Left renal cortex interstitium (tissue), 4 donors: ENCODE measurements around the gene GALNT17. TPM values are rescaled to one million over a fixed set of nuclear protein-coding genes. Genes with fewer than 3 reads are reported as not detected.
A peak's percentile ranks its signal among the peaks of the same experiment; 100 is the strongest.
"Not testable (repeated sequence)": the region's sequence is repeated elsewhere in the genome, so short reads cannot be mapped to it uniquely, and the experiment has no call there.

Source experiments
- DNase-seq, 4 donors: peaks; one replicate each; pipeline ENCODE4 v3.0.0-alpha.2; 2013; ENCODE audit warnings: low read depth in 4 of 4, low spot score in 2 of 4, missing footprints in 1 of 4
- polyA plus RNA-seq, 4 donors: library from polyadenylated mRNA; unstranded; fragments of 120-200 nt; gene quantifications; one replicate each; pipeline ENCODE4 v1.2.1, GENCODE V29; 2013; ENCODE audit not compliant: insufficient read length in 4 of 4

GALNT17 gene
- polyA plus RNA-seq, 4 donors, result 3.1 to 4.8 (median 4.2) TPM

GRCh38 chr7:71707041-71707440 lies 575.1 kb downstream of the GALNT17 start:
- DNase-seq, result no peak

- no peak for DNase-seq
Measured at GRCh38 chr7:71708710-71709109, 576.8 kb downstream of the GALNT17 start.

GRCh38 chr7:71710442-71710841 lies 578.5 kb downstream of the GALNT17 start:
- no peak for DNase-seq

GRCh38 chr7:71712653-71713180 lies 580.8 kb downstream of the GALNT17 start:
- DNase-seq, result no peak

GRCh38 chr7:71716690-71717089 lies 584.7 kb downstream of the GALNT17 start:
- DNase-seq, result no peak

GRCh38 chr7:71718563-71718962 lies 586.6 kb downstream of the GALNT17 start:
- DNase-seq, result no peak

- no peak for DNase-seq
Measured at GRCh38 chr7:71721742-71722141, 589.8 kb downstream of the GALNT17 start.

- no peak for DNase-seq
Measured at GRCh38 chr7:71723859-71724258, 591.9 kb downstream of the GALNT17 start.

- no peak for DNase-seq
Measured at GRCh38 chr7:71727347-71727746, 595.4 kb downstream of the GALNT17 start.

GRCh38 chr7:71731740-71732139 lies 599.8 kb downstream of the GALNT17 start:
- DNase-seq, result no peak

GRCh38 chr7:71733107-71733870 lies 601.3 kb downstream of the GALNT17 start:
- DNase-seq, result peak; percentile 62 to 82 (median 78)

- peak in 3 of 4 donors; percentile 58 to 75 (median 61) for DNase-seq
Measured at GRCh38 chr7:71735961-71736556, 604.1 kb downstream of the GALNT17 start.

- not testable (repeated sequence) for DNase-seq
Measured at GRCh38 chr7:71737931-71738540, 606.1 kb downstream of the GALNT17 start.

- no peak for DNase-seq
Measured at GRCh38 chr7:71739520-71740173, 607.7 kb downstream of the GALNT17 start.

GRCh38 chr7:71740174-71740560 lies 608.2 kb downstream of the GALNT17 start:
- no peak for DNase-seq

- DNase-seq, result no peak
Measured at GRCh38 chr7:71746006-71746405, 614.1 kb downstream of the GALNT17 start.

GRCh38 chr7:71750290-71750689 lies 618.3 kb downstream of the GALNT17 start:
- no peak for DNase-seq

- DNase-seq, result peak in 2 of 4 donors; percentile 15 to 35
Measured at GRCh38 chr7:71752171-71752935, 620.4 kb downstream of the GALNT17 start.

- no peak for DNase-seq
Measured at GRCh38 chr7:71753236-71753635, 621.3 kb downstream of the GALNT17 start.

GRCh38 chr7:71753956-71754664 lies 622.2 kb downstream of the GALNT17 start:
- DNase-seq, result peak in 1 of 4 donors; percentile 25
